GM20000 (cell line): ENCODE results near the gene DYRK1B.
A peak's percentile ranks its signal among the peaks of the same experiment; 100 is the strongest.

Experiments used
- DNase-seq: peaks from one replicate; pipeline ENCODE4 v3.0.0; 2012; ENCODE audit warnings: low spot score
- CTCF ChIP-seq: IDR thresholded peaks from 2 replicates; pipeline ENCODE4 v1.5.1; 2012; ENCODE audit warnings: mild to moderate bottlenecking, control low read depth; ENCODE audit errors: extremely low read depth, missing control alignments

The DYRK1B gene

GRCh38 chr19:39827216-39827615, 6.7 kb downstream of the DYRK1B start:
- TF ChIP-seq CTCF, result no peak
- DNase-seq, result no peak

- DNase-seq, result no peak
These were observed 7.5 kb downstream of the DYRK1B start for GRCh38 chr19:39826311-39826945.

GRCh38 chr19:39825531-39826076, 8.4 kb downstream of the DYRK1B start:
- no peak for DNase-seq

More at GRCh38 chr19:39826311-39826945, 7.5 kb downstream of the DYRK1B start:
- no peak for TF ChIP-seq CTCF

GRCh38 chr19:39825093-39825463, 8.9 kb downstream of the DYRK1B start:
- no peak for DNase-seq
- TF ChIP-seq CTCF, result no peak

More at GRCh38 chr19:39825531-39826076, 8.4 kb downstream of the DYRK1B start:
- TF ChIP-seq CTCF, result no peak

GRCh38 chr19:39824143-39825092, 9.5 kb downstream of the DYRK1B start:
- TF ChIP-seq CTCF, result no peak
- DNase-seq, result peak; percentile 94

GRCh38 chr19:39823686-39824085, 10.3 kb downstream of the DYRK1B start:
- no peak for DNase-seq
- no peak for TF ChIP-seq CTCF

GRCh38 chr19:39820696-39821095, 13.3 kb downstream of the DYRK1B start:
- DNase-seq, result no peak
- TF ChIP-seq CTCF, result no peak
